ENCODE results near the gene PDZD2.

Gene PDZD2

GRCh38 chr5:31937226-31937625, 298.3 kb downstream of the PDZD2 start:
- peaks cover 0 to 3% of the 10 kb centered on the region in 2 donors for H3K9me3 Mint-ChIP-seq

GRCh38 chr5:31937703-31938102, 298.8 kb downstream of the PDZD2 start:
- ATAC-seq (replicated peaks) = no peak
- Mint-ChIP-seq H3K27ac (no peak overlapping the region), H3K4me3 (no peak overlapping the region), H3K36me3 (no peaks in the 10 kb centered on the region), H3K9me3 (peaks cover 0 to 3% of the 10 kb centered on the region in 2 donors), H3K4me1 (no peaks in the 10 kb centered on the region), H3K27me3 (no peaks in the 10 kb centered on the region)
- DNase-seq = no peak

More at GRCh38 chr5:31937226-31937625, 298.3 kb downstream of the PDZD2 start:
- H3K27me3 Mint-ChIP-seq = no peaks in the 10 kb centered on the region
- H3K4me1 Mint-ChIP-seq = no peaks in the 10 kb centered on the region
- H3K36me3 Mint-ChIP-seq = no peaks in the 10 kb centered on the region
- H3K4me3 Mint-ChIP-seq = no peak overlapping the region
- ATAC-seq (replicated peaks) (no peak), DNase-seq (no peak)
- no peak overlapping the region for H3K27ac Mint-ChIP-seq

- Mint-ChIP-seq H3K9me3 (peaks cover 0 to 3% of the 10 kb centered on the region in 2 donors), H3K36me3 (no peaks in the 10 kb centered on the region), H3K27ac (no peak overlapping the region), H3K27me3 (no peaks in the 10 kb centered on the region), H3K4me3 (no peak overlapping the region), H3K4me1 (no peaks in the 10 kb centered on the region)
- no peak for ATAC-seq (replicated peaks)
- DNase-seq = no peak
These were observed 300.2 kb downstream of the PDZD2 start for GRCh38 chr5:31939151-31939550.

GRCh38 chr5:31941151-31941755, 302.3 kb downstream of the PDZD2 start:
- Mint-ChIP-seq H3K9me3 (peaks cover 0 to 3% of the 10 kb centered on the region in 2 donors), H3K27me3 (no peaks in the 10 kb centered on the region), H3K4me1 (no peaks in the 10 kb centered on the region), H3K4me3 (no peak overlapping the region), H3K27ac (no peak overlapping the region), H3K36me3 (no peaks in the 10 kb centered on the region)
- no peak for DNase-seq
- no peak for ATAC-seq (replicated peaks)

- no peaks in the 10 kb centered on the region for H3K4me1 Mint-ChIP-seq
- no peak for DNase-seq
- no peak for ATAC-seq (replicated peaks)
- peaks cover 0 to 3% of the 10 kb centered on the region in 2 donors for H3K9me3 Mint-ChIP-seq
- no peak overlapping the region for H3K27ac Mint-ChIP-seq
- no peaks in the 10 kb centered on the region for H3K36me3 Mint-ChIP-seq
- no peaks in the 10 kb centered on the region for H3K27me3 Mint-ChIP-seq
- no peak overlapping the region for H3K4me3 Mint-ChIP-seq
These were observed 303.6 kb downstream of the PDZD2 start for GRCh38 chr5:31942546-31942945.

- H3K27ac Mint-ChIP-seq = no peak overlapping the region
- H3K4me1 Mint-ChIP-seq = no peaks in the 10 kb centered on the region
- DNase-seq (no peak), ATAC-seq (replicated peaks) (peak in 1 of 2 donors; percentile 14)
- no peaks in the 10 kb centered on the region for H3K27me3 Mint-ChIP-seq
- no peak overlapping the region for H3K4me3 Mint-ChIP-seq
- H3K9me3 Mint-ChIP-seq = no peaks in the 10 kb centered on the region
- H3K36me3 Mint-ChIP-seq = no peaks in the 10 kb centered on the region
These were observed 305.9 kb downstream of the PDZD2 start for GRCh38 chr5:31944684-31945445.

GRCh38 chr5:31948006-31948405, 309.1 kb downstream of the PDZD2 start:
- H3K4me3 Mint-ChIP-seq = no peak overlapping the region

GRCh38 chr5:31952067-31952466, 313.1 kb downstream of the PDZD2 start:
- H3K27ac Mint-ChIP-seq = no peak overlapping the region
- peaks cover 0 to 2% of the 10 kb centered on the region in 2 donors for H3K9me3 Mint-ChIP-seq
- ATAC-seq (replicated peaks) (no peak), DNase-seq (no peak)
- no peaks in the 10 kb centered on the region for H3K27me3 Mint-ChIP-seq
- H3K4me3 Mint-ChIP-seq = no peak overlapping the region
- no peaks in the 10 kb centered on the region for H3K4me1 Mint-ChIP-seq
- H3K36me3 Mint-ChIP-seq = no peaks in the 10 kb centered on the region

More at GRCh38 chr5:31948006-31948405, 309.1 kb downstream of the PDZD2 start:
- H3K9me3 Mint-ChIP-seq = peaks cover 0 to 2% of the 10 kb centered on the region in 2 donors
- no peaks in the 10 kb centered on the region for H3K36me3 Mint-ChIP-seq
- DNase-seq (no peak), ATAC-seq (replicated peaks) (no peak)
- no peaks in the 10 kb centered on the region for H3K4me1 Mint-ChIP-seq
- H3K27ac Mint-ChIP-seq = no peak overlapping the region
- H3K27me3 Mint-ChIP-seq = no peaks in the 10 kb centered on the region

- H3K36me3 Mint-ChIP-seq = no peaks in the 10 kb centered on the region
- H3K9me3 Mint-ChIP-seq = peaks cover 0 to 2% of the 10 kb centered on the region in 2 donors
- no peaks in the 10 kb centered on the region for H3K4me1 Mint-ChIP-seq
- DNase-seq (no peak), ATAC-seq (replicated peaks) (no peak)
- no peak overlapping the region for H3K4me3 Mint-ChIP-seq
- H3K27me3 Mint-ChIP-seq = no peaks in the 10 kb centered on the region
- H3K27ac Mint-ChIP-seq = no peak overlapping the region
These were observed 315.2 kb downstream of the PDZD2 start for GRCh38 chr5:31954091-31954490.

GRCh38 chr5:31957151-31957550, 318.2 kb downstream of the PDZD2 start:
- Mint-ChIP-seq H3K4me1 (no peaks in the 10 kb centered on the region), H3K9me3 (peaks cover 0 to 2% of the 10 kb centered on the region in 2 donors), H3K27ac (no peak overlapping the region), H3K4me3 (no peak overlapping the region), H3K27me3 (peaks cover 3 to 10% of the 10 kb centered on the region in 2 donors), H3K36me3 (no peaks in the 10 kb centered on the region)
- ATAC-seq (replicated peaks) (no peak), DNase-seq (no peak)

- DNase-seq = no peak
- H3K27ac Mint-ChIP-seq = no peak overlapping the region
These were observed 323.4 kb downstream of the PDZD2 start for GRCh38 chr5:31962351-31962751.

GRCh38 chr5:31962871-31963307, 324.0 kb downstream of the PDZD2 start:
- Mint-ChIP-seq H3K4me1 (no peaks in the 10 kb centered on the region), H3K36me3 (no peaks in the 10 kb centered on the region), H3K27ac (no peak overlapping the region), H3K27me3 (peaks cover 3 to 10% of the 10 kb centered on the region in 2 donors), H3K4me3 (no peak overlapping the region), H3K9me3 (peaks cover 0 to 11% of the 10 kb centered on the region in 2 donors)
- no peak for ATAC-seq (replicated peaks)
- DNase-seq = no peak

More at GRCh38 chr5:31962351-31962751, 323.4 kb downstream of the PDZD2 start:
- Mint-ChIP-seq H3K4me1 (no peaks in the 10 kb centered on the region), H3K4me3 (no peak overlapping the region), H3K9me3 (peaks cover 0 to 8% of the 10 kb centered on the region in 2 donors), H3K27me3 (peaks cover 3 to 10% of the 10 kb centered on the region in 2 donors), H3K36me3 (no peaks in the 10 kb centered on the region)
- ATAC-seq (replicated peaks) = no peak

- H3K27ac Mint-ChIP-seq = no peak overlapping the region
- peaks cover 3 to 10% of the 10 kb centered on the region in 2 donors for H3K27me3 Mint-ChIP-seq
- ATAC-seq (replicated peaks) = no peak
- no peaks in the 10 kb centered on the region for H3K36me3 Mint-ChIP-seq
- no peak for DNase-seq
- no peak overlapping the region for H3K4me3 Mint-ChIP-seq
- H3K9me3 Mint-ChIP-seq = peaks cover 0 to 11% of the 10 kb centered on the region in 2 donors
- H3K4me1 Mint-ChIP-seq = no peaks in the 10 kb centered on the region
These were observed 324.6 kb downstream of the PDZD2 start for GRCh38 chr5:31963358-31964006.

- peaks cover 3 to 10% of the 10 kb centered on the region in 2 donors for H3K27me3 Mint-ChIP-seq
These were observed 325.1 kb downstream of the PDZD2 start for GRCh38 chr5:31964007-31964360.

More at GRCh38 chr5:31964007-31964360, 325.1 kb downstream of the PDZD2 start:
- H3K27ac Mint-ChIP-seq = no peak overlapping the region
- no peaks in the 10 kb centered on the region for H3K36me3 Mint-ChIP-seq
- ATAC-seq (replicated peaks) = no peak
- no peaks in the 10 kb centered on the region for H3K4me1 Mint-ChIP-seq
- no peak overlapping the region for H3K4me3 Mint-ChIP-seq
- no peak for DNase-seq
- H3K9me3 Mint-ChIP-seq = peaks cover 3 to 11% of the 10 kb centered on the region in 2 donors

Data from stimulated activated naive B cell treated with anti-CD40 and anti-IgM and Interleukin-4, amounts not matched to agents 10 μg/mL and 1 μg/mL and 100 μg/mL, for 72 hours (primary cell).